Activated T-cell treated with anti-CD3 and anti-CD28 coated beads for 4 hours (primary cell): ENCODE results near the gene RNF166.

ENCODE experiments used
- DNase-seq: peaks from one replicate; pipeline ENCODE4 v3.0.0-alpha.2; 2020

Gene RNF166

DNA sequence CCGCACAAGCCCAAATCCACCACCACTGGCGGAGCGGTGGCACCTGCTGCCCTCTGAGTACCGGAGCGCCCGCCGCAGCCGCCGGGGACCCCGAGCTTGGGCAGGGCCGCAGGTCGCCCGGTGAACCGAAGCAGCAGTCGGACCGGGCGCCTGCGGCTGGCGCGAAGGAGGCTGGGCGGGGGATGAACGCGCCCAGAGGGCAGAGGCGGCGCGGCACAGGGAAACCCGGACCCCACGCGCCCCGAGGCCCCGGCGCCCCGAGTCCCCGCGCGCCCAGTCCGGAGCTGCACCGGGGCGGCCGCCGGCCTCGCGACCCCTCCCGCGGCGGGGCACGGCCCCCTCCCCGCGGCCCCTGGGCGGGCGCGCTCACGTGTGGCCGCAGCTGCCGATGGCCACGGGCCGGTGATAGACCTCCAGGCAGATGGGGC is 393 bp downstream of the RNF166 start:
- DNase-seq, result no peak

DNA sequence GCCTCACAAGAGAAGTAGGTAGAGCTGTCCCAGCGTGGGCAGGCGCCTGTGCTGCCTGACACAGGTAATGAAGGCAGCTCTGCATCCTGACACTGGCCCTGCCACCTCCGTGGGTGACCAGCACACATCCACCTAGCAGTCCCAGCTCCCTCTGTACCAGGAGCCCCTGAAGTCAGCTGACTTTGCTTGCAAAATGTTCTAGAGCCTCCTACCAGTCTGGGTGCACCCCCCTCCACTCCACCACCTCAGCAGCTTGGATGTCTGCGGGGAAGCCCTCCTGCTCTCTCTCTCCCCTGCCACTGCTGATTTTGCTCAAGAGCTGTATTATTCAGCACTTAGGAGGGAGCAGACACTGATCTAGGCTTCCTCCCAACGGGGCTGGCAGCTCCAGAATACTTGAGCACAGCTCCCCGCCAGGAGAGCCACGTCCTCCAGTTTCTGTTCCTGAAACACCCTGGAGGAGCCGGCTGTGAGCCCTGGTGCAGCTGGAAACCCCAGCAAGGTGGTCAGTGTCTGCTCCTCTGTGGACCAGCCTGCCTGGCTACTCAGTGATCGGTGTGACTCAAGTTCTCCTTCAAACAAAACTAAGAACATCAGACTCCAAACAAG is 1.0 kb downstream of the RNF166 start:
- no peak for DNase-seq

DNA sequence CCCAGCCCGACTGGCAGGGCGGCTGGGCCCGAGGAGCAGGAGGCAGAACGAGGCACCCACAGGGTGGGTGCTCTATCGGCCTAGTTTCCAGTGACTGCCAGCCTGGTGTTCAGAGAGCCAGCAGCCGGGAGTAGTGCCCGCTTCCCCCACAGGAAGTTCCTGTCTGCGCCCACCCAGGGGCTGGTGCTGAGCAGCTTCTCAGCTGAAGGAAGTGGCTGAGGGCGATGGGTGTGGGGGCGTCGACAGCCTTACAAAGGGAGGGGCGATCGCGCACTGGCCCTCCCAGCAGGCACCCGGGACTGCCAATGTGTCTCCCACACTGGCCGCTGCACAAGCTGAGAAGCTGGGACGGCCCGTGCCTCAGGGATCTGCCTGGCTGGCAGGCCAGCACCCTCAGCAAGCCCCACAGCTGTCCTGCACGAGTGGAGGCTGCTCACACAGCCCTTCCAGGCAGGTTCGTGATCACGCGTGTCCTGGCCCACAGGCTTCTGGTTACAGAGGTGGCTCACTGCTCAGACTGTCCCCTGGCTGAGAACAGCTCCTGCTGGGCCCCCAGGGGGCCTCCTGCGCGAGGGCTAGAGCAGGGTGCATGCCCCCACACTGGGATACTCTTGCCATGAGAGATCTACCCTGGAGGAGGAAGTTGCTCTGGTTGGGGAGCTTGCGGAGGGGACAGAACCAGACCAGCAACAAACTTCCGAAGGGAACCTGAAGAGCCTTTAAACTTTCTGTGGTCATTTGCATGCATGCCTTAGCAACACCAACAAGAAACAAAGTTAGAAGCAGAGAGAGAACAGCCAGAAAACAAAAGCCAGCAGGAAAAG is 2.5 kb downstream of the RNF166 start:
- DNase-seq, result peak; percentile 45

DNA sequence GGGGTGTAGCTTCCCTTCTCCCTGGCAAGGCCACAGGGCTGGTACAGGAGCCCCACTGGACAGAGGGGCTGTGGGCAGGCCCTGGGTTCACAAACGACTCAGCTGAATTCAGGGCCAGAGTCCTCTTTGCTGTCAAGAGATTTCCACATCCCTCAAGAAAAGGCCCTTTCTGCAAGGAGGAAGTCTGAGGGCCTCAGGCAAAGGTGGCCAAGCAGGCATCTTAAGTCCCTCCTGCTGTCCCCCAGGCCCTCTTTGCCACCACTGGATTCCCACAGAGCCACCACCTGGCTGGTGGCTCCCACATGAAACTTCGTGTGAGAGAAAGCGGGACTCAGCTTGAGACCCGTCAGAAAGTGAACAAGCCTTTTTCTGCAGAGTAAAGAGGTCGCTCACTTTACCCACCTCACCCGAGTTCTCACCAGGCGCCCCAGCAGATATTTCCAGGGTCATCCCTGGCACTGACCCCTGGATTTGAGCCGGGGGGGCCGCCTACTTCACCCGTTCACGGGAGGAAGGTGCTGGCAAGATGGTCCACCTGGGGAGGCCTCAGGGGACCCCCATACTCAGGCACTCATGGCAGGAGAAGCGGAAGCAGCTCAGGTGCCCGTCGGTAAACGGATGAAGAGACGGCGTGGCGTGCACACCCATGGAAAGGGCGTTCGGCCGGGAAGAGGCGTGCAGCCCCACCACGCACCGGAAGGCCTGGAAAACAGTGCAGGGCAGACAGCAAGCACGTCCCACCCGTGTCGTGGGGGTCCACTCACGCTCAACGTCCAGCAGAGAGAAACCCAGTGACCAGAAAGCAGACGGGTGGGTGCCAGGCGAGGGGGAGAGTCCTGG is 3.6 kb downstream of the RNF166 start:
- DNase-seq, result no peak

DNA sequence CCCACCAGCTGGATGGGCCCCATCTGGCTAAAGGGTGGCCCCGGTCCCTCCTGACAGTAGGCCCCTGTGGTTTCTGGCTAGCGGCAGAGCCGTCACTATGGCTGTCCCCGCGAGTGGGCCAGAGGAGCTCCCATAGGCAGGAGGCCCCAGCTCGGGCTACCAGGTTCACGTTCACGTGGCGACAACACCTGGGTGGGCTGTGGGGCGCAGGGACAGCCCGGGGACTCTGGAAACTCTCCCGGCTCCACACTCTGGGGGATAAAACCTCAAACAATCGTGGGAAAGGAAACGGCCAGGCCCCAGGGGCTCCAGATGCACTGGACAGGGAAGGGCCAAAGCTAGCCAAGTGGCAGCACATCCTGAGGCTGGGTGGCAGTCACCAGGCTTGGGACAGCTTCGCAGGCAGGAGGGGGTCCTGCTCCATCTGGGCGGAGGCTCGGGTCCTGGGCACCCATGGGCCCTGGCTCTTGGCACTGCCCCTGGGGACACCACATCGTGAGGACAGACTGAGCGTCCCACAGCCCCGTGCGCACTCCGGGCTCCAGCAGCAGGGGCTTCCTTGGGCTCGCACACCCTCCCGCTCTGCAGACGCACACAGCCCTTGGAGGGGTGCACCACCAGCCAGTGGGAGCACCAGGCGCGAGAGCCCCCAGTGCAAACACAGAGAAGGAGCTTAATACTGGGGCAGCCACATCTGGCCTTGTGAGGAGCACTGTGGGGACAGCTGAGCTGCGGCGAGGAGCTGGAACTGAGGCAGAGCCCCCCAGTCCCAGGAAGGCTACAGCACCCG is 4.4 kb downstream of the RNF166 start:
- no peak for DNase-seq

DNA sequence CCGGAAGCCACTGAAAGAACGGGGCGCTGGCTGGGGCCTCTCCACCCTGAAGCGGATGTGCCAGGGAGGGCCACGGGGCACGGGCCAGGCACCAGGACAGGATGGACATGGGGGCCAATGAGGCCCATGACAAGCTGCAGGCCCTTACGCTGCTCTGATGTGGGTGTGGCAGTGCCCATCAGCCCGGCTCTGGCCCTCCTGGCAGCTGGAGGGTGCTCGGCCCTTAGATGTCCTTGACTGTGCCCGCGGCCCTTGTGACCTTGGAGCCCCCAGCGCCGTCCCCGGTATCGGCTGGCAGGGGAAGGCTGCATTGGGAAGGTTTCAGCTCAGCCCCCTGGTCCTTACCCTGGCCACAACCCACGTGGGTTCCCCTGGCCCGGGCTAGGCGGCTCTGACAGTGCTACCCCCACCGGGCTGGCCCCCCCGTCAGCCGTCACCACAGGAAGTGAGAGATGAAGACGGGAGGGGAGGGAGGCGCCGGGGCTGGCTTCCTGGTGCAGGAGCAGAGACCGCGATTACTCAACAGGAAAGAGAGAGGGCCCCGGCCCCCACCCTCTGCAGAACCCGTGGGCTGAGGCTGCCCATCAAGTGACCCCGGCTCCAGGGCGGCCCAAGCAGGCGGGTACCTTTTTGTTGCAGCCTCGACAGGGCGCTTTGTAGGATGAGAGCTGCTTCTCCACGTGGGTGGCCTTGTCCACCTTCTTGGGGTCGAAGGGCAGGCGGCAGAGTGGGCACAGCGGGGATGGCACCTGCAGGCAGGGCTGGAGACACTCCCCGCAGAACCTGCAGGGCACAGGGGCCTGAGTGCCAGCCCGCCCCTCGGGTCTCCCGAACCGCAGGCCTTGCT is 5.3 kb downstream of the RNF166 start:
- peak; percentile 92 for DNase-seq

DNA sequence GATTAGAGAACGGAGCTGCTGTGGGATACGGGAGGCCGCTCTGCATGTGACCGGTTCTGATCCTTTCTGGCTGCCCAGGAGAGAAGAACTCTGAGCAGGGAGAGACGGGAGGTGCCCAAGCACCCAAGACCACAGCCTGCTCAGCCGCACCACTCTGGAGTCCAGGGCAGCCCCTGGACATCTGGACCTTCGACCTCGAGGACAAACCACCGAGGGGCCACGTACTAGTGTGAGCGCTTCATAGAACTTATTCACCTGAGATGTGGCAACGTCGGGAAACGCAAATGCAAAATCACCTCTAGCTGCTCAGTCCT is 5.9 kb downstream of the RNF166 start:
- DNase-seq, result no peak

DNA sequence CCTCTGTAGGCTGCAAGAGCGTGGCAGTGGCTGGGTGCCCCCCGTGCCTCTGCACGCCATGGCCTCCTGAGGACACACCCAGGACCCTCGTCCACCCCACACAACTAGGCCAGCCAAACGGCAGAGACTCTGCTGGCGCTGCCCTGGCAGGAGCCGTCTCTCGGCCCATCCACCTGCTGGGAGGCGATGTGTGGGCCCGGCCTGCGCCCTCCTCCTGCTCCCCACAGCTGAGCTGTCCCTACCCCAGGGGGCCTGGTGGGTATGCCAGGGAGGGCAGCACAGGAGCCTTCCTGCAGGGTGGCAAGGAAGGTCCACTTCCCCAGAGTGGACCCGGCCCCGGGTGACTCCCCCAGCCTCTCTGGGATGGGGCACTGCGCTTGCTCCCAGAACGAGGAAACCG is 7.0 kb downstream of the RNF166 start:
- no peak for DNase-seq

DNA sequence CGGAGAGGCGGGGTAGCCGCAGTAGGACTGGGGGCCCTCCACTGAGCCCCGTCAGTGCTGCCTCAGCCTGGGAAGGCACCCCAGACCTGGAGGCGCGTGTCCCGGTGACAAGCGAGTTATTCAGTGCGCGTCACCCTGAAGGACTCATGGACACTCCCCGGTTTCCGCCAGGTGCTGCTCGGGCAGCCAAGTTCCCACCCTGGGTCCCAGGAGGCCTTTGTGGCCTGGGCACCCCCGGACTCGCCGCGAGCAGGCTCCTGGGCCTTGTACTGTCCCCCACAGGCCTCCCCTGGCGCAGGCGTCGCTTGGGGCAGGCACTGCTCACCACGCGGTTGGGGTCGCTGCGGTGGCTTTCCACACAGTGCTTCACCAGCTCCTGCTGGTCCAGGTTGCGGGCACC is 7.6 kb downstream of the RNF166 start:
- no peak for DNase-seq

DNA sequence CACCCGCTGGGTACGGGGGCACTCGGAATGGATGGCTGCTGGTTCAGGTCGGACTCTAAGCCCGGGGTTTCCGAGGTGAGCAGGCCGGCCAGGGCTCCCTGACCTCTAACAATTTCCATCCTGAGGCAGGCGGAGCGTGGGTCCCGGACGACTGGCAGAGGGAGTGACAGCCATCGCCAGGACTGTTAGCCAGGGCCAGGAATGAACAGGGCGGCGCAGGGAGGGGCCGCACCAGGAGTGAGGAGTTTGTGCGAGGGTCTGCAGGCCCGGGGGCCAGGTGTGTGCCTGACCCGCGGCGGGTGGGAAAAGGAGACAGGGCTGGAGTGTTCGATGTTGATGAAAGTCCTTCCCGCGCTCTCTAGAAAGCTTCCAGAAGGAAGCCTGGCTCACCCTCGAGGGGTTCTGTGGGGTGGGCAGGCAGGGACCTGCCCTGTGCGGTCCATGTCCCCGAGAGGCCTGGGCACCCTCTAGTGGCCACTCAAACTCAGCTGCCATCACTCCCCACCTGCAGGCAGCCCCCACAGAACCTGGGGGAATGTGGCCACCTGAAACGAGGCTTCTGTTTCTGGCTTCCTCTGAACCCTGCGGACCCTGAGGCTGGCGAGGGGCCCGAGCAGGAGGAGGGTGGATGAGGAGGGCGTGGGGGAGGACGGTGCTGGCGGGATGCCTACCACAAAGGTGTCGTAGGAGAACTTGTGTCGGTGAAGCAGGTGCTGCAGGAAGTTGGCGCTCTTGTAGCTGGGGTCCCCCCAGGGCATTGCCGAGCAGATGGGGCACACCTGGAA is 8.2 kb downstream of the RNF166 start:
- DNase-seq, result no peak

DNA sequence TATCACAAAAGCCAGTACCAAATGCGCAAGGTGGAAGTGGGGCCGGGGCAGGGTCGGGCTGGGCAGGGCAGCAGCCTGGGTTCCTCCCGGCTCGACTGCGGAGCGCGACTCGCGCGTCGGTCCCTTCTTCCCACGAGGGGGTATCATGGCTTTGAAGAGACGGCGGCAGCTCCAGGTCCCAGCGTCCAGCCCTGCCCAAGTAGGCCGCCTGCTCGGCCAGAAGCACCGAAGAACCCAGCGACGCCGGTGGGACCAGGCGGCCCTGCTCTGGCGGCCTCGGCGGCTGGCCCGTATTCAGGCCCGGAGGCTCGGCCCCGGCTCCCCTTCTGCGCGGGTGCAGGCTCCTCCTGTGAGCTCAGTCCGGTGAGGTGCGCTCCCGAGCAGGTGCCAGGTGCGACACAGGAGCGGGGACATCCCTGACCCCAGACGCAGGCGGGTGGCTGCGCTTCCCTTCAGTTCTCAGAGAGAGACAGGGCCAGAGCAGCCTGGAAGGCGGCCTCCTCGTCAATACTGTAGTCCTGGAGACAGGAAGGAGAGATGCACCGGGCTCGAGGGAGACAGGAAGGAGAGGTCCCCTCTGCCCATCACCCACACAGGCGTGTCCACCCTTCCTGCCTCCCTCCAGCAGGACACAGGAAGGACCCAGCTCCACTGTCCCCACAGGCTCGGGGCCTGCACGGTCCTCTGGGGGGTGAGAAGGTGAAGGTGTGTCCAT is 8.9 kb downstream of the RNF166 start:
- DNase-seq, result no peak

DNA sequence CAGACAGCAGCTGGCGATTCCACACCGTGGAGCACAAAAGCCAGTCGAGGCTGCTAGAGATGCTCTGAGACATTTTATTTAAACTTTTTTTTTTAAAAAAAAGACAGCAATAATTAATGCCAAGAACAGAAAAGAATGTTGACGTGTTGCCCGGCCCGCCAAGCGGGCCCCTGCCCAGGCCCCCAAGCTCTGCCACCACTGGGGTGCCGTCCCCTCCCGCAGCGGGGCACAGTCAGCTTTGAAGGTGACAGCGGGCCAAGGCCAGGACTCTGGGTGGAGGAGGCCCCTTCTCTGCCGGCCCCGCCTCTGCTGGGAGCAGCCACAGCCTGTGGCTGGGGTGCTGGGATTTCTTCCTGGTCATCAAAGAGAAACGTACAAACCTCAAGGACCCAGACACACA is 9.8 kb downstream of the RNF166 start:
- DNase-seq, result no peak

DNA sequence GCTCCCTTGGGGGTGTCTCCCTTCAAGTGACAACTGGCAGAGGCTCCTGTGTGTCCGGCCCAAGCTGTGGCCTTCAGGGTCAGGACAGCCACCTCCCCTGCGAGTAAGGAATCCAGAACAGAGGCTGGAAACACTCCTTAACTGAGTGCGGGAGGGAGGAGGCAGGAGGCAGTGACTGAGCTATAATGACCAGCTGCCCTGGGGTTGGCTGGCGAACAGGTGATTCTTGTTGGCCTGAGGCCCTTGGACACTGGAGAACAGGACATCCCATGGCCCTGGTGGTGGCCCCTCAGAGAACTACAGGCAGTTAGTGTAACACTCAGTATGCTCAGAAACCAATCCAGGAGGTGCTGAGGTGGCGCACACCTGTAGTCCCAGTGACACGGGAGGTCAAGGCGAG is 10.5 kb downstream of the RNF166 start:
- no peak for DNase-seq

DNA sequence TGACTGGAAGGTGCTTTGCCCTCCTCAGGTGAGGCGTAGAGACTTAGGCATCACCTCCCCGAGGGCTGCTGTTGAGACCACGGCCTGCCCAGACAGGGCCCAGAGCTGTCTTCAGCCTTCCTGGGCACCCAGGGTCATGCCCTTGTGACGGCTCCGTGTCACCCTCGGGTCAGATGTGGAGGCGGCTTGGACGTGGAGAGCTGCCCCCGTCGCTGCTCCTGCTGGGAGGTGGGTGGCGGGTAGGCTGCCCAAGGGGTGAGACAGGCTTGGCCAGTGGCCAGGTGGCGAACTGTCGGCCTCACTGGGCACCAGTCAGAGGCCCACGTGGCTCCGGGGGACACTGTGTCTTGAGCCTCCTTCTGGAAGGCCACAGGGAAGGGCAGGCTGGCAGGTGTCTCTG is 11.0 kb downstream of the RNF166 start:
- DNase-seq, result no peak

DNA sequence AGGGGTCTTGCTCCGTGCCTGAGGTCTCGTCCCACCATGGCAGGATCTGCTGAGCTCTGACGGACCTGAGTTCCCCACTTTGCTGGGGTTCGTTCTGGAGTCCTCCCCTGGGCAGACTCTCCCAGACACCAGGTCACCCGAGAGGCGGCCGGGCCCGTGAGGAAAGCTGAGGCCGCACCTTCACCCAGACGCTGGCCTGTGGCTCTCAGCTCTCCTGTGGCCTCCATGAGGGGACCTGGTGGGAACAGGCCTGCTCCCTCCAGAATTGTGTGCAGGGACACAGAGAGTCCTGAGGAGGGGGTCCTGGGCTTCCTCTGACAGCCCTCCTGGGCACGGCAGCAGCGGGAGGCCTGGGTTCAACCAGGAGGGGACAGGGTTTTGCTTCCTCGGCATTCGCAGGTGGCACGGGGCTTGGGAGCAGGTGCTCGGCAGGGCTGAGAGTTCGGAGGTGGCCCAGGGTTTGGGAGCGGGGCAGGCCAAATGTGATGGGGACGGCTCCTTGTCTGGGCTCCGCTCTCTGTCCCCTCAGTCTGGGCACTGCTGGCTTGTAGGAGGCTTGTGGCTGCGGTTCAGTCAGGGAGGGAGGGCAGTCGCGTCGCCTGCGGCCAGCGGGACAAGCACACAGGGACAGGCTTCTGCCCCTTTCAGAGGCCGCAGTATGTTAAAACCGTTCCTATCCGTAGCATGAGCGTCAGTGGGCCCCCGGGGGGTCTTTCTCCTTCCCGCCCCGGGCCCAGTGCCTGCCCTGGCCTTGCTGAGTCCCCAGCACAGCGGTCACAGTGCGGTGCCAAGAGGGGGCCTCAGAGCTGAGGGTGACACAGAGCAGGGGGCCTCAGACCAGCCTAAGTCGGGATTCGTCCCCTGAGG is 11.8 kb downstream of the RNF166 start:
- DNase-seq, result no peak

DNA sequence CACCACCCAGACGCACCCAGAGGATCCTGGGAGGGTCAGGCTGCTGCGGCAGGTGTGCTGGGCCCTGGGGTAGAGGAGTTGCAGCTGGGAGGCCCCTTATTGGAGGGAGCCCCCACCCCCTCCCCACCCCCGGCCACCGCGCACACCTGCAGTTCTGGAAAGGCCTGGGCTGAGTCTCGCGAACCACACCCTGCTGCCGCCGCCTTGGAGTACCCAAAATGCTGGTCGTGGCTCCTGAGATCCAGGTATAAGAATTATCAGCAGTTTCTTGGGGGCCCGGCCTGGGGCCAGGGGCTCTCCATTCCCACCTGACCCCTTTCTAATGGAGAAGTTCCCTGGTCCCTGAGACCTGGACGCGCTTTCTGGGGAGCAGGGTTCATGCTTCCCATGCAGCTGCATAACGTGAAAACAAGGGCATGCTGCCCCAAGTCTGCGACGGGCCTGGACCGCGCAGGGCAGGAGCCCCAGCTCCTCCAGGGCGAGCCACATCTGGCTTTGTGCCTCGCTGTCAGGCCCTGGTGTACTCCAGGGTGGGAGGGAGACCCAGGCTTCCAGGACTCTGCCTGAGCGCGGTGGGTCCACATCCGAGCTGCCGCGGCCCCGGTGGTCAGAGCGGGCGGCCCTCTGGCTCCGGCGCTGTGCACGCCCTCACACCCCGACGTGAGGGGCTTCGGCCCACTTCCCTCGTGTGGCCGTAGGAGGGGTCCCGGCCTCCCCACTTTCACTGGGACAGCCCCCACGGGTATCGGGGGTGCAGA is 12.6 kb downstream of the RNF166 start:
- no peak for DNase-seq

DNA sequence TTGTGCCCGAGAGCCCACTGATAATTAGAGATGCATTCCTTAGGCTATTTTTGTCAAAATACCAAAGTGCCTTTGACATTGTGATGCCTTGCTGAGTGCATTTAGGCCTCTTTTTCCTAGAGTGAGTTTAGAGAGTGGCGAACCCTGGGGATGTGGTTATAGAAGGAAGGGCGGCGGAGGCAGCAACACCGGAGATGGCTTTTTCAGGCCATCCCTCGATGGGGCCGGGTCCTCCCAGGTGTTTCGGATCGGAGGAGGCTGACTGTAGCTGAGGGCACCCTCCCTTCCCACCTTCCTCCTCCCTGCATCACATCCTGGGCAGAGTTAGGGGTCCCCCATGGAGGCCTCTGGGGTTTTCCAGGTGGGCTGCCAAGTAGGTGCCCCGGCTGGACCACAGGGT is 13.3 kb downstream of the RNF166 start:
- DNase-seq, result no peak

DNA sequence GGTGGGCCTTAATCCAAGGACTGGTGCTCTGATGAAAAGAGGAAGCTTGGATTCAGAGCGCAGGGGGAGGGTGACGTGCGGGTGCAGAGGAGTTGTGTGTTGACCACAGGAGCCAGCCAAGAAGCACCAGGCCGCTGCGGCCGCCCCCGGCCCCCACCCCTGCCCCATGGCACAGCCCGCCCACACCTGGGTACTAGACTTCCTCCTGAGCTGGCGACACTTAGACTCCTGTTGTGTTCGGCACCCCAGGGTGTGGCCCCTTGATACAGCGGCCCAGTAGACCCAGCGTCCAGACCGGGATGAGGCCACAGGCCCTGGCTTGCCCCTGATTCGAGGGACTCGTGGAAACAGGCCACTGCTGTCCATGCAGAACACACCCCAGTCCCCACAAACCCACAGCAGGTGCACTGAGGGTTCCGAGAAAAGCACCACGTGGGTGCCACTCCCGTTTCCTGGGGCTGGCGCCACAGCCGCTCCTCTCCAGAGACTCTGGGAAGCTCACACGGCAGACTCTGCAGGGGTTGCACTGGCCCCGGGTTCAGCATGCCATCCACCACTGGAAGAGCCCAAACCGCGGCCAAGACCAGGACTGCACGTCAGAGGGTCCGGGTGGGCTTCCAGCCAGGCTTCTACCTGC is 14.2 kb downstream of the RNF166 start:
- no peak for DNase-seq
